ENCODE data around the gene FHL3. TPM values are rescaled to one million over a fixed set of nuclear protein-coding genes. Genes with fewer than 3 reads are reported as not detected.
"Not testable (repeated sequence)": the region's sequence is repeated elsewhere in the genome, so short reads cannot be mapped to it uniquely, and the experiment has no call there.

The FHL3 gene
- total and polyA plus RNA-seq, 5 experiments from 2014 or later = 4.8 to 12.7 (median 11.0) TPM

DNA sequence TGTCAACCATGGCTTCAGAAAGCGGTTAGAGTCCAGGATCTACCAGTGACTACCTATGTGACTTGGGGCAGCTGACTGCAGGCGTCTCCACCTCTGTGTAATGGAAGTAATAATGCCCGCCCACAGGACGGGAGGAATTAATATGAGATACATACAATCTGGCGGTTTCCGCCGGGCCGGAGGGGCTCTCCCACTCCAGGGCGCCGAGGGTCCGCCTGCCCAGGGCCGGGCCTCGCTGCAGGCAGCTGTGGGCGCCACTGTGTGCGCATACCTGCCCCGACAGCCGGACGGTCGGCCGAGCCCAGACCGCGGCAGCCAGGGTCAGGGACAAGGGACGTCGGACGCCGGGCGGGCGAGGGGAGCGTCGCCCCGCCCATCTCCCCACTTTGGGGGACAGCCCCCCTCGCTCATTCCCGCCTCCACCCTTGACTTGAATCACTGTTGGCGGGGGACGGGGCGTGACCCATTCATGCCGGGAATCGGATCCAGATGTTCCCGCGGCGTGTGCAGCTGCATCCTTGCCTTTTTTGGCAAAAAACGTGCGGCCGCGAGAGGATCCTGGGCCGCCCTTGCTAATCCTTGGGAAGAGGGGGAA lies 9.5 kb downstream of the FHL3 start:
- H3K27ac Mint-ChIP-seq = peak overlapping the region in 7 of 10 donors; percentile 52 to 96 (median 90)
- peaks cover 17 to 54% (median 48%) of the 10 kb centered on the region in 4 donors for H3K4me1 Mint-ChIP-seq
- H3K36me3 Mint-ChIP-seq = peaks cover 0 to 7% (median 0%) of the 10 kb centered on the region in 3 donors
- H3K4me3 Mint-ChIP-seq = peak overlapping the region in 8 of 10 donors; percentile 37 to 89 (median 81)
- H3K9me3 Mint-ChIP-seq = no peaks in the 10 kb centered on the region
- DNase-seq (peak in 1 of 10 donors; percentile 7), ATAC-seq (peak in 1 of 2 donors; percentile 49)
- no peaks in the 10 kb centered on the region for H3K27me3 Mint-ChIP-seq
- POLR2A ChIA-PET = interaction anchor here (1.1 to 6.1 kb wide), 2 partner anchors 10 to 15 kb away, joined by 3 to 80 read pairs; partner anchors contain the start of genes FHL3 and UTP11

DNA sequence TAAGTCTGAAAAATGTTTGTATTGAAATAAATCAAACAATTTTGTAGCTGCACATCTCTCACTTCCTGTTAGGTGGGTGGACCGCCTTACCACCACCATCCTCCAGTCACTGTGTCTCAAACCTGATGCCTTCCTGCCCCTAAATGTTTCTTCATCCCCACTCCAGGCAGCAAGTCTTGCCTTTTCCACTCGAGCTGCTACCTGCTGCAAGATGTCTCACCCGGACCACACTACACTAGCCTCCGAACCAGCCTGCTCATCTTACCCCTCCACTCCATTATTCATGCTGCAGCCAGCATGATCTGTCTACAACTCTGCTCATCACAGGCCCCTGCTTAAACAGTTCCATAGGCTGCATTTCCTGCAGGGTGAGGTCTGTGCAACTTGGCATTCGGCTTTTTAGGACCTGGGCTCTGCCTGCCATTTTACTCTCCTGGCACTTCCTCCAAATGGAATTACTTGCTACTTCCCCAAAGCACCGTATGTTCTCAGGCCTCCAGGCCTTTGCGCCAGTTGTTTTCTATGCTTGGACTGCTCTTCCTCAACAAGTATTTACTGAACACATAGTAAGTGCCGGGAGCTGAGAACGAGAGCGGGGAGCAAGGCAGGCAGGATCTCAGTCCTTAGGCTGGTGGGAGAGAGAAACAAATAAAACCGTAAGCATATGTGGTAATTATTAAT lies 10.3 kb downstream of the FHL3 start:
- no peaks in the 10 kb centered on the region for H3K9me3 Mint-ChIP-seq
- peaks cover 0 to 7% (median 0%) of the 10 kb centered on the region in 3 donors for H3K36me3 Mint-ChIP-seq
- POLR2A ChIA-PET = interaction anchor here (0.9 to 6.1 kb wide), 5 partner anchors 8 to 135 kb away, joined by 3 to 80 read pairs (median 3); partner anchors contain the start of genes FHL3, MTF1 and UTP11
- no peaks in the 10 kb centered on the region for H3K27me3 Mint-ChIP-seq
- peak overlapping the region; percentile 57 to 89 (median 81) for H3K4me3 Mint-ChIP-seq
- peak in 2 of 10 donors; percentile 32 to 44 for DNase-seq
- peak overlapping the region; percentile 89 to 99 (median 93) for H3K27ac Mint-ChIP-seq
- peak; percentile 36 to 44 for ATAC-seq
- H3K4me1 Mint-ChIP-seq = peaks cover 16 to 50% (median 47%) of the 10 kb centered on the region in 4 donors

DNA sequence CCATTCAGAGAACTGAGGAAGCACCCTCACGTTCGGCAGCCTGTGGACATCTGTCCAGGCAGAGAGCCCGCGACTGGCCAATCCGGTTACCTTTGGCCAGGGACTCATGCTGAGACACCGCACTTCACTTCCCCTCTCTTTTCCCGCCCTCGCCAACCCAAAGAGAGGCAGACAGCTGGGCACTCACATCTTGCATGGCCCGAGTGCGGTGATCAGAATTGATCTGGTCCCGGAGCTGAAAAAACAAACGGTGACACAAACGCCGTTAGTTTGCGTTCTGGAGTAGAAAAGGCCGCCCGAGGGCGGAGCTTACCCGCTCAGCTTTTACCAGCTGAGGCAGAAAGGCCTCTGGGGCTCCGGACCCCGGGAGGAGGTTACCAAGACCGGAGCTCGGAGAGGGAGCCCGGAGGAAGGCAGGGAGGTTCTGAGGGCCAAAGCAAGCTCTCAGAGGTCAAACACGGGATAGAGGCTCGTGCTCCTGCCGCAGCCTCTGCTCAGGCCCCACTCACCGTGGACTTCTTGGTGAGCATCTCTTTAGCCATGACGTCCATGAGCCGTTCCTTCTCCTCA lies 15.9 kb downstream of the FHL3 start:
- peak in 5 of 10 donors; percentile 26 to 69 (median 37) for DNase-seq
- Mint-ChIP-seq H3K27me3 (no peaks in the 10 kb centered on the region), H3K4me3 (peak overlapping the region; percentile 89 to 100 (median 98)), H3K36me3 (peaks cover 0 to 35% (median 4%) of the 10 kb centered on the region in 3 donors), H3K9me3 (no peaks in the 10 kb centered on the region), H3K27ac (peak overlapping the region; percentile 91 to 99 (median 96)), H3K4me1 (peaks cover 9 to 36% (median 29%) of the 10 kb centered on the region in 4 donors)
- POLR2A ChIA-PET = interaction anchor here (0.7 to 2.2 kb wide), 7 partner anchors 12 to 384 kb away, joined by 3 to 15 read pairs (median 3); partner anchors contain the start of genes MTF1 and UTP11
- peak; percentile 42 to 47 for ATAC-seq

DNA sequence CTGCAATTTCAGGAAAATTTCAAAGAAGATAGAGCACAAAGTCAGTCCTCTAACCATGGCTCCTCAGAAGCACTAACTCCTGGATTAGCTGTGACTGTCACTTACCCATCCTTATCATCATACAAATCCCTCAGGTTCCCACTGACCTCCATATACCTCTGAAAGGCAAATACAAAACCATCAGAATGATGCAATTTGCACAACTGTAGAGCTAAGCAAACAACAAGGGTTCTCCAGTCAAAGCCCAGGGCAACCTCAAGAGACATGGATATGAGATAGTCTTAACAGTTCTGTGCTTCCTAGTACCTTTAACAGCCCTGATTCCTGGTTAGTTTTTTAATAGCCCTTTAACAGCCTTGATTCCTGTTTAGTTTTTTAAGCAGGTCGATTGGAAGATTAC lies 17.6 kb downstream of the FHL3 start:
- POLR2A ChIA-PET = interaction anchor here (1.0 kb wide), 1 partner anchor 56 kb away, joined by 3 read pairs; no protein-coding TSS in a partner anchor
- H3K27me3 Mint-ChIP-seq = no peaks in the 10 kb centered on the region

DNA sequence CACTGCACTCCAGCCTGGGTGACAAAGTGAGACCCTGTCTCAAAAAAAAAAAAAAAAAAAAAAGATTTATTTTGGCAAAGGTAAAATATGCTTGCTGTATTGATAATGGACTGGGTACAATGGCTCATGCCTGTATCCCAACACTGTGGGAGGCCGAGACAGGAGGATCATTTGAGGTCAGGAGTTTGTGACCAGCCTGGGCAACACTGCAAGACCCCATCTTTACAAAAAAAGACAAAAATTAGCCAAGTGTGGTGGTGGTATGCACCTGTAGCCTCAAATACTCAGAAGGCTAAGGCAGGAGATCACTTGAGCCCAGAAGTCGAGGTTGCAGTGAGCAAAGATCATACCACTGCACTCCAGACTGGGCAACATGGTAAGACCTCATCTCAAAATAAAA lies 21.8 kb downstream of the FHL3 start:
- ATAC-seq (no peak), DNase-seq (no peak)
- POLR2A ChIA-PET = interaction anchor here (0.7 kb wide), 1 partner anchor 47 kb away, joined by 5 read pairs; no protein-coding TSS in a partner anchor
- H3K9me3 Mint-ChIP-seq = no peaks in the 10 kb centered on the region
- no peaks in the 10 kb centered on the region for H3K27me3 Mint-ChIP-seq
- peaks cover 0 to 88% (median 22%) of the 10 kb centered on the region in 3 donors for H3K36me3 Mint-ChIP-seq
- H3K27ac Mint-ChIP-seq = no peak overlapping the region
- H3K4me3 Mint-ChIP-seq = no peak overlapping the region
- peaks cover 4 to 17% (median 11%) of the 10 kb centered on the region in 4 donors for H3K4me1 Mint-ChIP-seq

More for the DNA sequence above, 17.6 kb downstream of the FHL3 start:
- Mint-ChIP-seq H3K4me1 (peaks cover 7 to 35% (median 24%) of the 10 kb centered on the region in 4 donors), H3K4me3 (peak overlapping the region in 5 of 10 donors; percentile 4 to 100 (median 28)), H3K9me3 (no peaks in the 10 kb centered on the region), H3K27ac (no peak overlapping the region), H3K36me3 (peaks cover 0 to 49% (median 9%) of the 10 kb centered on the region in 3 donors)
- no peak for ATAC-seq
- DNase-seq = no peak

DNA sequence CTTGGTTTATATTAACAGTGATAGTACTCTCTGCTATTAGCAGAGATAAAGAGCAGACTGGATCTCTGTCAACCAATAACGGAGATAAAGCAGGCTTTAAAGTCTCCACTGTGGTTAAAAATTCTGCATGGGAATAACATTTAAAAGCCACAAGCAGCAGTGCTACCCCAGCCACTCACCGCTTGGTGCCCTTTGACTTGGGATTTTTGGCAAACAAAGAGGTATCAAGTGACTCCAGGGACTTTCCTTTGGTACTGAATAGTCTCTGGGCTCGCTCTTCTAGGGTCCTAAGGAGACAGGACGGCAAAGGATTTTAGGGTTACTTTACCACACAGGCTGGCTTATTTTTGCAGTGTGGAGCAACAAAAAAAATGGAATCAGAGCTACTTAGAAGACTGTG lies 26.8 kb downstream of the FHL3 start:
- Mint-ChIP-seq H3K27ac (peak overlapping the region in 2 of 10 donors; percentile 20 to 38), H3K27me3 (no peaks in the 10 kb centered on the region), H3K36me3 (peaks cover 8 to 97% (median 31%) of the 10 kb centered on the region in 3 donors), H3K4me1 (peaks cover 0 to 12% (median 2%) of the 10 kb centered on the region in 4 donors), H3K4me3 (no peak overlapping the region), H3K9me3 (peaks cover 0 to 4% (median 0%) of the 10 kb centered on the region in 9 donors)
- POLR2A ChIA-PET = no interaction called here
- no peak for DNase-seq
- no peak for ATAC-seq

DNA sequence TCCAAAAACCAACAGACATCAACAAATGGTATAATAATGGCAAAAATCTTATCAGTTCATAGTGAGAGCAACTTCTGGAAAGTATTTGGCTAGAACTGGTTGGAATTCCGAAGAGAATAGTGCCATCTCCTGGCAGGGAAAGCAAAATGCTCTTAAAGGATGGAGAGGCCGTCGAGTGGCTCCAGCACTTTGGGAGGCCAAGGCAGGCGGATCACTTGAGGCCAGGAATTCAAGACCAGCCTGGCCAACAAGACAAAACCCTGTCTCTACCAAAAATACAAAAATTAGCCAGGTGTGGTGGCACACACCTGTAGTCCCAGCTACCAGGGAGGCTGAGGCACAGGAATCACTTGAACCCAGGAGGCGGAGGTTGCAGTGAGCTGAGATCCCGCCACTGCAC lies 30.2 kb downstream of the FHL3 start:
- ATAC-seq, POLR2A ChIA-PET: not testable (repeated sequence)
- H3K27ac Mint-ChIP-seq = peak overlapping the region in 2 of 10 donors; percentile 32 to 49

DNA sequence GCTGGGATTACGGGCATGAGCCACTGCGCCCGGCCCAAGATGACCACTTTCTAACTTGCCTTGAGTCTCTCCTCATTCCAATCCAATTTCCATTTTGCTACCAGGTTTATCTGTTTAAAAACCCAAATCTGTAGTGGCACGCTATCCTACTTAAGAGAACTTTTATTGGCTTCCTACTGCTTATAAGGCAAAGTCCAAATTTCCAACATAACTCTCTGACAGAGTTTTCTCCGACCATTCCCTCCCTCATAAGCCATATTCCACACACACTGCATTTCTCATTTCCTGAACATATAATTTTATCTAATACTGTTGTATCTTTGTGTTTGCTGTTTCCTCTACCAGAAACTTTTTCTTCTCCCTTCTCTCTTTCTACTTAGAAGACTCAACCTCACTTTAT lies 30.7 kb downstream of the FHL3 start:
- H3K27ac Mint-ChIP-seq = peak overlapping the region in 3 of 10 donors; percentile 6 to 49 (median 32)
- no peak overlapping the region for H3K4me3 Mint-ChIP-seq
- peaks cover 0 to 4% (median 0%) of the 10 kb centered on the region in 9 donors for H3K9me3 Mint-ChIP-seq
- POLR2A ChIA-PET = no interaction called here
- no peaks in the 10 kb centered on the region for H3K27me3 Mint-ChIP-seq
- H3K4me1 Mint-ChIP-seq = peaks cover 10 to 31% (median 20%) of the 10 kb centered on the region in 4 donors
- DNase-seq (no peak), ATAC-seq (no peak)
- H3K36me3 Mint-ChIP-seq = peaks cover 8 to 100% (median 34%) of the 10 kb centered on the region in 3 donors

More for the DNA sequence above, 30.2 kb downstream of the FHL3 start:
- not testable (repeated sequence) for H3K27me3 Mint-ChIP-seq, H3K9me3 Mint-ChIP-seq, H3K4me3 Mint-ChIP-seq
- peaks cover 8 to 100% (median 34%) of the 10 kb centered on the region in 3 donors for H3K36me3 Mint-ChIP-seq
- peak in 2 of 10 donors; percentile 7 to 21 for DNase-seq
- peaks cover 10 to 31% (median 19%) of the 10 kb centered on the region in 4 donors for H3K4me1 Mint-ChIP-seq

DNA sequence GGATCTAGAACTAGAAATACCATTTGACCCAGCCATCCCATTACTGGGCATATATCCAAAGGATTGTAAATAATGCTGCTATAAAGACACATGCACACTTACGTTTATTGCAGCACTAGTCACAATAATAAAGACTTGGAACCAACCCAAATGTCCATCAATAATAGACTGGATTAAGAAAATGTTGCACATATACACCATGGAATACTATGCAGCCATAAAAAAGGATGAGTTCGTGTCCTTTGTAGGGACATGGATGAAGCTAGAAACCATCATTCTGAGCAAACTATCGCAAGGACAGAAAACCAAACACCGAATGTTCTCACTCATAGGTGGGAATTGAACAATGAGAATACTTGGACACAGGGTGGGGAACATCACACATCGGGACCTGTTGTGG lies 31.6 kb downstream of the FHL3 start:
- POLR2A ChIA-PET, H3K27me3 Mint-ChIP-seq, ATAC-seq, H3K4me3 Mint-ChIP-seq, H3K9me3 Mint-ChIP-seq, DNase-seq: not testable (repeated sequence)
- Mint-ChIP-seq H3K4me1 (peaks cover 10 to 31% (median 20%) of the 10 kb centered on the region in 4 donors), H3K27ac (peak overlapping the region in 1 of 10 donors; percentile 58), H3K36me3 (peaks cover 8 to 100% (median 37%) of the 10 kb centered on the region in 3 donors)

DNA sequence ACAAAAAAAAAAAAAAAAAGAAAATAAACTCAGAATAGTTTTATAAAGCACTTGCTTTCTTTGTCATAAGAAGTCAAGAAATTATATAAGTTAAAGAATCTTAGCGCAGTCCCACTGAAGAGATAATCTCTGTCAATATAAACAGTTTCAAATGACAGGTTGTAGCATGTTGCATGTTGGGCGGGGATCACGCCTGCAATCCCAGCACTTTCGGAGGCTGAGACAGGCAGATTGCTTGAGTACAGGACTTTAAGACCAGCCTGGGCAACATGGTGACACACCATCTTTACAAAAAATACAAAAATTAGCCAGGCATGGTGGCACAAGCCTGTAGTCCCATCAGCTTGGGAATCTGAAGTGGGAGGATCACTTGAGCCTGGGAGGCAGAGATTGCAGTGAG lies 40.0 kb downstream of the FHL3 start:
- Mint-ChIP-seq H3K9me3 (no peaks in the 10 kb centered on the region), H3K36me3 (peaks cover 0 to 84% (median 19%) of the 10 kb centered on the region in 3 donors), H3K27me3 (no peaks in the 10 kb centered on the region), H3K4me3 (no peak overlapping the region), H3K4me1 (peaks cover 0 to 3% (median 2%) of the 10 kb centered on the region in 4 donors), H3K27ac (peak overlapping the region in 1 of 10 donors; percentile 60)
- ATAC-seq = no peak
- POLR2A ChIA-PET = no interaction called here
- no peak for DNase-seq

DNA sequence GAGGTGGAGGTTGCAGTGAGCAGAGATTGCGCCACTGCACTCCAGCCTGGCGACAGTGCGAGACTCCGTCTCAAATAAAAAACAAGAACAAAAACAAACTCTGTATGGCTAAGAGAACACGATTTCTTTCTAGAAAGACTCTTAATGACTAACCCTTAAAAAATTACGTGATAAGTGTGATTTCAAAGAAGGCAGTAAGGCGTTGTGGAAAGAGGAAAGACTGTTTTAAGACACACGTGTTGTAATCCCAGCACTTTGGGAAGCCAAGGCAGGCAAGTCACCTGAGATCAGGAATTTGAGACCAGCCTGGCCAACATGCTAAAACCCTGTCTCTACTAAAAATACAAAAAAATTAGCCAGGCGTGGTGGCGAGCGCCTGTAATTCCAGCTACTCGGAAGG lies 41.2 kb downstream of the FHL3 start:
- H3K9me3 Mint-ChIP-seq, ATAC-seq, DNase-seq, POLR2A ChIA-PET, H3K4me1 Mint-ChIP-seq, H3K27me3 Mint-ChIP-seq, H3K4me3 Mint-ChIP-seq: not testable (repeated sequence)
- peaks cover 0 to 83% (median 22%) of the 10 kb centered on the region in 3 donors for H3K36me3 Mint-ChIP-seq
- H3K27ac Mint-ChIP-seq = peak overlapping the region in 1 of 10 donors; percentile 3

DNA sequence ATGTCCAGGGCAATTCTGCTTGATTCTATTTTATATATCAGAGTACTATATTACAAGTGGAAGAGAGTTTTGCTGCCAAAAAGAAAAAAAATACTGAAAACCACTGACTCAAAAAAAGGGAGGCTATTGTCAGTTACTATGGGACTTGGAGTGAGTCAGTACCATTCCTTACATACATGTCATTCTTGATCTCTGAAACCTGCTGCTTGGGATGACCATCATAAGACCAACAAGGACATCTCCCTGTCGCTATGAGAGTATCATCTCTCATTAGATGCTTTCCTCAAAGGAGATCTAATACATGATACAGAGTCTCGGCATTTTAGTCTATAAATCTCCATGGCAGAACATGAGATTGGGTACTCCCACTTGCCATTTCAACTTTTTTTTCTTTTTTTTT lies 46.6 kb downstream of the FHL3 start:
- Mint-ChIP-seq H3K27me3 (no peaks in the 10 kb centered on the region), H3K9me3 (no peaks in the 10 kb centered on the region), H3K4me3 (no peak overlapping the region), H3K27ac (peak overlapping the region in 1 of 10 donors; percentile 39), H3K36me3 (peaks cover 0 to 72% (median 12%) of the 10 kb centered on the region in 3 donors), H3K4me1 (peaks cover 0 to 2% (median 0%) of the 10 kb centered on the region in 4 donors)
- POLR2A ChIA-PET = interaction anchor here (1.2 kb wide), 1 partner anchor 10 kb away, joined by 3 read pairs; no protein-coding TSS in a partner anchor
- no peak for DNase-seq
- ATAC-seq = no peak

Measured in naive thymus-derived CD8-positive, alpha-beta T cell (primary cell).